HG02610 (cell line): ENCODE data around the gene P2RY13.

Experiments
- ATAC-seq: cut with Tn5 transposase; IDR thresholded peaks from one replicate; pipeline ENCODE4 v1.9.1; 2021; ENCODE audit warnings: mild to moderate bottlenecking, moderate library complexity; ENCODE audit not compliant: unreplicated experiment

The P2RY13 gene

GRCh38 chr3:151297429-151297828, 31.9 kb downstream of the P2RY13 start:
- no peak for ATAC-seq

GRCh38 chr3:151296226-151296625, 33.1 kb downstream of the P2RY13 start:
- no peak for ATAC-seq

GRCh38 chr3:151293127-151293526, 36.2 kb downstream of the P2RY13 start:
- ATAC-seq: no peak

GRCh38 chr3:151290673-151291072, 38.7 kb downstream of the P2RY13 start:
- ATAC-seq: no peak

- no peak for ATAC-seq
Measured at GRCh38 chr3:151289445-151289844, 39.9 kb downstream of the P2RY13 start.

GRCh38 chr3:151285940-151286339, 43.4 kb downstream of the P2RY13 start:
- no peak for ATAC-seq

GRCh38 chr3:151283907-151284461, 45.4 kb downstream of the P2RY13 start:
- ATAC-seq: no peak

GRCh38 chr3:151283387-151283786, 46.0 kb downstream of the P2RY13 start:
- no peak for ATAC-seq

- ATAC-seq: no peak
Measured at GRCh38 chr3:151282921-151283320, 46.4 kb downstream of the P2RY13 start.

GRCh38 chr3:151281671-151282324, 47.6 kb downstream of the P2RY13 start:
- ATAC-seq: no peak

- peak; percentile 37 for ATAC-seq
Measured at GRCh38 chr3:151278230-151278629, 51.1 kb downstream of the P2RY13 start, which contains the start of gene P2RY14. P2RY14 (minus strand) TSS chr3:151278542; CDS start chr3:151214316, 64,226 bp downstream.

GRCh38 chr3:151276687-151277042, 52.7 kb downstream of the P2RY13 start:
- peak; percentile 69 for ATAC-seq
